C4-2B (cell line): ENCODE measurements around the gene SLC6A13.

Experiments used
- ZFX ChIP-seq: fragments of 450-650 bp; IDR thresholded peaks from 2 replicates; pipeline ENCODE4 v1.6.1; 2017
- TF ChIP-seq, protein P1 (sequence below): fragments of 450-650 bp; conservative IDR thresholded peaks from 2 replicates; pipeline ENCODE4 v1.5.1; 2017; ENCODE audit warnings: mild to moderate bottlenecking

GRCh38 chr12:254039-254438 is 8.6 kb downstream of the SLC6A13 start:
- TF ChIP-seq, protein P1, sequence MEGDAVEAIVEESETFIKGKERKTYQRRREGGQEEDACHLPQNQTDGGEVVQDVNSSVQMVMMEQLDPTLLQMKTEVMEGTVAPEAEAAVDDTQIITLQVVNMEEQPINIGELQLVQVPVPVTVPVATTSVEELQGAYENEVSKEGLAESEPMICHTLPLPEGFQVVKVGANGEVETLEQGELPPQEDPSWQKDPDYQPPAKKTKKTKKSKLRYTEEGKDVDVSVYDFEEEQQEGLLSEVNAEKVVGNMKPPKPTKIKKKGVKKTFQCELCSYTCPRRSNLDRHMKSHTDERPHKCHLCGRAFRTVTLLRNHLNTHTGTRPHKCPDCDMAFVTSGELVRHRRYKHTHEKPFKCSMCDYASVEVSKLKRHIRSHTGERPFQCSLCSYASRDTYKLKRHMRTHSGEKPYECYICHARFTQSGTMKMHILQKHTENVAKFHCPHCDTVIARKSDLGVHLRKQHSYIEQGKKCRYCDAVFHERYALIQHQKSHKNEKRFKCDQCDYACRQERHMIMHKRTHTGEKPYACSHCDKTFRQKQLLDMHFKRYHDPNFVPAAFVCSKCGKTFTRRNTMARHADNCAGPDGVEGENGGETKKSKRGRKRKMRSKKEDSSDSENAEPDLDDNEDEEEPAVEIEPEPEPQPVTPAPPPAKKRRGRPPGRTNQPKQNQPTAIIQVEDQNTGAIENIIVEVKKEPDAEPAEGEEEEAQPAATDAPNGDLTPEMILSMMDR: no peak
- no peak for TF ChIP-seq ZFX
